GM19452 (cell line): Measurements from ENCODE around the gene ZXDC.

Experiments used
- ATAC-seq: cut with Tn5 transposase; IDR thresholded peaks from one replicate; pipeline ENCODE4 v1.9.1; 2021; ENCODE audit not compliant: unreplicated experiment

Gene ZXDC

GRCh38 chr3:126454437-126455198 lies 21.1 kb downstream of the ZXDC start:
- no peak for ATAC-seq

GRCh38 chr3:126454025-126454424 lies 21.7 kb downstream of the ZXDC start:
- no peak for ATAC-seq

GRCh38 chr3:126452213-126452612 lies 23.5 kb downstream of the ZXDC start:
- ATAC-seq, result no peak

GRCh38 chr3:126451511-126451910 lies 24.2 kb downstream of the ZXDC start:
- ATAC-seq, result no peak

GRCh38 chr3:126450744-126451143 lies 24.9 kb downstream of the ZXDC start:
- no peak for ATAC-seq

- ATAC-seq, result no peak
These were observed 25.5 kb downstream of the ZXDC start for GRCh38 chr3:126450219-126450618.

GRCh38 chr3:126449621-126450051 lies 26.1 kb downstream of the ZXDC start:
- no peak for ATAC-seq

- no peak for ATAC-seq
These were observed 26.9 kb downstream of the ZXDC start for GRCh38 chr3:126448893-126449180.

- ATAC-seq, result no peak
These were observed 27.4 kb downstream of the ZXDC start for GRCh38 chr3:126448136-126448892.

- no peak for ATAC-seq
These were observed 28.1 kb downstream of the ZXDC start for GRCh38 chr3:126447456-126448106.

- ATAC-seq, result no peak
These were observed 28.9 kb downstream of the ZXDC start for GRCh38 chr3:126446791-126447190.

- ATAC-seq, result no peak
These were observed 29.4 kb downstream of the ZXDC start for GRCh38 chr3:126446301-126446700.

GRCh38 chr3:126445506-126445905 lies 30.2 kb downstream of the ZXDC start:
- no peak for ATAC-seq

- no peak for ATAC-seq
These were observed 32.8 kb downstream of the ZXDC start for GRCh38 chr3:126442856-126443242.

GRCh38 chr3:126442094-126442855 lies 33.4 kb downstream of the ZXDC start:
- no peak for ATAC-seq

- no peak for ATAC-seq
These were observed 34.3 kb downstream of the ZXDC start for GRCh38 chr3:126441256-126441880.

GRCh38 chr3:126440709-126440995 lies 35.0 kb downstream of the ZXDC start:
- no peak for ATAC-seq

GRCh38 chr3:126439968-126440708 lies 35.6 kb downstream of the ZXDC start:
- no peak for ATAC-seq

- ATAC-seq, result no peak
These were observed 36.2 kb downstream of the ZXDC start for GRCh38 chr3:126439346-126439967.

- ATAC-seq, result no peak
These were observed 36.9 kb downstream of the ZXDC start for GRCh38 chr3:126438746-126439145.
